GOT3 (cell line): ENCODE measurements around the gene PLA2G2D.
"Not testable (repeated sequence)": the region's sequence is repeated elsewhere in the genome, so short reads cannot be mapped to it uniquely, and the experiment has no call there.

Source experiments
- DNase-seq: peaks from one replicate; lab custom pipeline; 2025; ENCODE audit warnings: mixed read lengths; lab: John Stamatoyannopoulos, UW

The PLA2G2D gene

DNA sequence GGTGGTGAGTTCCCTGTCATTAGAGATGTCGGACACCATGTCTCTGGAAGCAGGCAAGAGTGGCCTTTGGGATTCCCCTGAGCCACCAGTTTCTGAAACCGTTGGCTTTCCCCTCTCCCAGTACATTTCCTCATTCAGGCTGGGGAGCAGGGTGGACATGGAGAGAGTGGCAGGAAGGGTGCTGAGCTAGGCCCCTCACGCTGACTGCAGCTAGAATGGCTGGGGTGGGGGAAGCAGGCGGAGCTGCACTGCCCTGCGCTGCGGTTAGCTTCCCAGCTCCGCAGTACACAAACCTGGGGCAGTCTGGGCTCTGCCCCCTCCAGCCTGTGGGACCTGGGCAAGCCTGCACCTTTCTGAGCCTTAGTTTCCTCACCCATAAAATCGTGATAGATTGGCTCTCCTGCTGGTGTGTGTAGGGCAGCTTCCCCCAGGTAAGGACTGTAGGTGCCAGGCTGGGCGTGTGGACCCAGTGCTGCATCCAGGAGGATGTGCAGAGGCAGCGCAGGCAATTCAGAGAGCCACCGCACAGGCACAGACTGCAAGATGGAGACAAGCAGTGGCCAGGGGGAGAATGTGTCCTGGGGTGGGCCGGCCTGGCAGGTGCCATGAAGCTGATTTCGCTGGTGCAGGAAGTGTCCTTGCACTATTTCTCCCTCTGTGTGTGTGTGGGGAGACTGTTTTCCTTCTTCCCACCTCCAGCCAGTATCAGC is 22.8 kb upstream of the PLA2G2D start:
- no peak for DNase-seq

DNA sequence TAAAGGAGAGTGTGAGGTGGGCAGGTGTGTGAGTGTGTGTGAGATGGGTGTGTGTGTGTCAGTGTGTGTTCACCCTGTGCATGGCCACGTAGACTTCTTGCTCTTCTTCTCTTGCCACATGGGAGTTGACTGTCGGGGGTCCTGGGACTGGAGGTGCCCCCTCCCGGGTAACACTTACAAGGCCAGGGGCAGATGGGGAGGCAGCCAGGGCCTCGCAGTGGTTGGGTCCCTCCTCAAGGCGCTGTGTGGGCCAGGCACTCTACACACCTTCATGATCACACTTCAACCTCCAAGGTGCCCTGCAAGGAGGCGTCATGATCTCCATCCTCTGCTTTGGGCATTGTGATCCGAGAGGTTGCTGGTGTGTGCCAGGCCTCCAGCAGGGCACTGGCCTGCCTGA is 22.1 kb upstream of the PLA2G2D start:
- DNase-seq, result no peak

DNA sequence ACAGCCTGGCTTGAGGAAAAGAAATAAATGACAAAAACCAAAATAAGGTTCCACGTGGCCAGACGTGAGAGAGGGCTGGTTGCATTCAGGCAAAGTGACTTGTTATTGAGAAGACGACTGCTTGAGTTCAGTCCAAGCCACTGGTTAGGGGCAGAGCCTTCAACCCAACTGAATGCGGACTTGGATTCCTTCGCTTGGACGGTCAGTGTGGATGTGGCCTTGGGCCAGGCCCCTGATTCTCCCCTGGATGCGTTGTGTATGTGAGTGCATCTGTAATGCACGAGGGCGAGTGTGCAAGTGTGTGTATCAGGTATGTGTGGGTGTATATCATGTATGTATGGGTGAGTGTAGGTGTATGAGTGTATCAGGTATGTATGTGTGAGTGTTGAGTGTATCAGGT is 21.7 kb upstream of the PLA2G2D start:
- no peak for DNase-seq

DNA sequence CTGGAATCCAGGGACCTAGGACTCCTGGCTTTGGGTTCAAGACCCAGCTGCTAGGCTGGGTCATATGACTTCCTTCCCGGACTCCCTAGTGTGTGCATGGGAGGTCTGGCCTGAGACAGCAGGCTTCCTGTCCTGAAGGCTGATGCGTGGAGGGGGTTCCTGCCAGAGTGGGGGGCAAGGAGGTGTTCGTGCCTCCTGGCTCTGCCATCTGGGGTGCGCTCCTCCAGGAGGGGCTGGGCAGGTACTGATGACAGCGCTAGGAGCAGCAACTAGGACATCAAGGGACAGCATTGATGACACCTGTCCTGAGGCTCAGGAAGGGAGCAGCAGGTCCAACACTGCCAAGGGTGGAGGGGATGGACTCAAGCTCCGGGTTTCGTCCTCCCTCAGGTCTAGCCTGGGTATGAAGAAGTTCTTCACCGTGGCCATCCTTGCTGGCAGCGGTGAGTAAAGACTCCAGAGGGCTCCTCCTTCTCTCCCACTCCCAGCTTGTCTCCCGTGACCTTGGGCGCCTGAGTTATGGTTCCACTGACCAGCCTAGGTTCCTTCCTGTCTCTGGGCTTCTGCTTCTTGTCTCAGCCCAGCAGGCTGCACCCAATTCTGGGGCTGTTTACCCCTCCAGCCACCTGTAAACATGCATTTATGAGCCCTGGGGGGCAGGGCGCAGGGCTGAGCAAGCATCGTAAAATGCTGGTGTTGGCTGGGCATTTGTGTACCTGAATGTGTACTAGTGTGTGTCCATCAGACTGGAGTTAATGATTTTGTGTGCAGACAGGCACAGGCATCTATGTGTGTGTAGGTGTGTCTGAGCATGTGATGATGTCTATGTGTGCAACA is 20.7 kb upstream of the PLA2G2D start:
- no peak for DNase-seq

DNA sequence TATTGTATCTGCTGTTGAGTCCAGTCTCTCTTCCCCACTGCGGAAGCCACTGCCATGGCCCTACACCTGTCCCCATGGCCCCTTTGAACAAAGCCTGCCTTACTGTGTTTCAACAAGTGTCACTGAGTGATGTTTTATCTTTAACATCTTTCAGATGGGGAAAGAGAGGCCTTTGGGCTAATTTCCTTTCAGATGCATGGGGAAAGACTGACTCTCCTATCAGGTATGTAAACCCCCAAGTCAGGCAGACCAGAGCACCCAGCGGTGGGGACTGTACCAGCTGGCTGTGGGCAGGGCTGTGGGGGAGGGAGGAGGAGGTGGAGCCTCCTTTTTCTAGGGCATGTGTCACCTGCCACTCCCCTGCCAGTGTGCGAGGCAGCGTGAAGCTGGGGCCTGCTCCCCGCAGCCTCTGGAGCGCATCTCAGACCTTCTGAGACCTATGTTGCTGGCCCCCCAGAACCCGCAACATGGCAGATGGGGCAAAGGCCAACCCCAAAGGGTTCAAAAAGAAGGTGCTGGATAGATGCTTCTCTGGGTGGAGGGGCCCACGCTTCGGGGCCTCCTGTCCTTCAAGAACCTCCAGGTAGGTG is 19.7 kb upstream of the PLA2G2D start, which contains the start of gene PLA2G2F:
PLA2G2F (plus strand) TSS at position 363 of the 590 bp plus-strand sequence; CDS start at position 468, 105 bp downstream.
- DNase-seq, result no peak

DNA sequence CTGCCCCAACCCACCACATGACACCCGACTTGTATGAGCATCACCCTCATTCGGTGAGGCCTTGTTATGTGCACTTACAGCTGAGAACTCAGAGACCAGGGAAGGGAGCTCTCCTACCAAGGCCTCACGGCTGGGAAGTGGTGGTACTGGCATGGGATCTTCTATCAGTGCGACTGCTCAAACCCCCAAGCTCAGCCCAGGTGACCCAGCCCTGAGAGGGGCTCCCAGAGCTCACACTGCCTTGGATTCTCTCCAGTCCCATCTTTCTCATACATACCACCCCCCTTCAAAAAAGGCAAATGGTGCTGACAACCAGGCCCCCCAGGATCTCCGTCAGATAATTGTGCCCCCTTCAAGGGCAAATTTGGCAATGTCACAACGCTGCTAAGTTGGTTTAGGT is 19.0 kb upstream of the PLA2G2D start:
- DNase-seq, result no peak

DNA sequence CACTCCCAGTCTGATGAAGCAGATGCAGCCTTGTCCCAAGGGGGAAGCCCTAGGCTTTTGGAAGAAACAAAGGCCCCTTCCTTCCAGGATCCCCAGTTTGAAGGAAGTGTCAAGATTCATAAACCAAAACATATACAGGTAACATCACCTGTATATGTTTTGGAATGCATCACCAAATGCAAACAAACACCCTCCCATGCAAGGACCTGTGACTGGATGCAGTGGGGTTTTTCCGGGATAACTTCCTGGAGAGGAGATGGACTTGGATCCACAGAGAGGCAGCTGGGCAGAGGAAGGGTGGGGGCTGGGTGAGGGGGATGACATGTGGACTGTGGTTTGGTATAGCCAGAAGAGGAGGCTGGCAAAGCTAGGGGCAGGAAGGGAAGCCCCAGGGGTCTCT is 18.3 kb upstream of the PLA2G2D start:
- DNase-seq, result no peak

DNA sequence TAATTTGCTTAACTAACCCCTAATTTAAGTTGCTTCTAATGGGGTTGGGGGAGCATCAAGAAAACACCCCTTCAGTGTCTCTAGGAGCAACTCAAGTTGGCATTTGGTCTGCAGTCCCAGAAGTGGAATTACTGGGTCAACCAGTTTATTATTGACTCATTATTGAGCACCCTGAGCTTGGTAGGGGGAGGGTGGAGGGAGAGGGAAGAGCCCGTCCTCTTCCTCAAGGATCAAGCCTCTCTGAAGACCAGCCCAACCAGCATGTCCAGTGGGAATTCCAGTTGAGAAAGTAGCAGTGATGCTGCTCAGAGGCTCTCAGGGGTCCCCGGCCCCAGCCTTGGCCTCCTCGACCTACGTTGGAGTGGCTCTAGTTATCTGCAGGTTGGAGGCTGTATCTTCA is 17.7 kb upstream of the PLA2G2D start:
- DNase-seq, result no peak

DNA sequence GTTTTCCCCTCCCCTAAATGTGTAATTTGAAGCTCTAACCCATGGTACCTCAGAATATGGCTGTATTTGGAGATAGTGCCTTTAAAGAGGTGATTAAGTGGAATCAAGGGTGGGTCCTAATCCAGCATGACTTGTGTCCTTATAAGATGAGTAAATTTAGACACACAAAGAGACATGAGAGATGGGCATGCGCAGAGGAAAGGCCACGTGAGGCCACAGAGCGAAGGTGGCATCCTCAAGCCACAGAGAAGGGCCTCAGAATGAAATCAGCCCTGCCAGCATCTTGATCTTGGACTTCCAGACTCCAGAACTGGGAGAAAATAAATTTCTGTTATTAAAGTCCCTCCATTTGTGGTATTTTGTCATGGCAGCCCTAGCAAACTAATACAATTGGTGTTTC is 16.9 kb upstream of the PLA2G2D start:
- no peak for DNase-seq

DNA sequence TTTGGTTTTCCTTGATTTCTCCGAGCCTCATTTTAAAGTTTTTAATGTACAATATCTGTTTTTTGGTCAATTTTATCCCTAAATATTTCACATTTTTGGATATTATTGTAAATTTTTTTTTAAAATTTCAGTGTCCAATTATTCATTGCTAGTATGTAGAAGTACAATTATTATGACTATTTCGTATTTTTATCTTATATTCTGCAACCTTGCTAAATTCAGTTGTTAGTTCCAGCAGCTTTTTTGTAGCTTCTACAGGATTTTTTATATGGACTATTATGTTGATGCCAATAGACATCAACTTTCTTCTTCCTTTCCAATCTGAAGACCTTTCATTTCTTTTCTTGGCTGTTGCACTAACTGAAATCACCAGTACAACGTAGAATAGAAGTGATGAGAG is 15.7 kb upstream of the PLA2G2D start:
- DNase-seq, result no peak

DNA sequence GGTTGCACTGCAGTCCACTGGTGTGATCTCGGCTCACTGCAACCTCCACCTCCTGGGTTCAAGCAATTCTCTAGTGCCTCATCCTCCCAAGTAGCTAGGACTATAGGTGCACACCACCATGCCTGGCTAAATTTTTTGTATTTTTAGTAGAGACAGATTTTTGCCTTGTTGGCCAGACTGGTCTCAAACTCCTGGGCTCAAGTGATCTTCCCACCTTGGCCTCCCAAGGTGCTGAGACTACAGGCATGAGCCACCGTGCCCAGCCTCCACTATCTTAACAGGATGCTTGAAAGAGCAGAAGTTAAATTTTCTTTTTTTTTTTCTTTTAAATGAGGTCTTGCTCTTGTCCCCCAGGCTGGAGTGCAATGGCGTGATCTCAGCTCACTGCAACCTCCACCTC is 11.2 kb upstream of the PLA2G2D start:
- not testable (repeated sequence) for DNase-seq

DNA sequence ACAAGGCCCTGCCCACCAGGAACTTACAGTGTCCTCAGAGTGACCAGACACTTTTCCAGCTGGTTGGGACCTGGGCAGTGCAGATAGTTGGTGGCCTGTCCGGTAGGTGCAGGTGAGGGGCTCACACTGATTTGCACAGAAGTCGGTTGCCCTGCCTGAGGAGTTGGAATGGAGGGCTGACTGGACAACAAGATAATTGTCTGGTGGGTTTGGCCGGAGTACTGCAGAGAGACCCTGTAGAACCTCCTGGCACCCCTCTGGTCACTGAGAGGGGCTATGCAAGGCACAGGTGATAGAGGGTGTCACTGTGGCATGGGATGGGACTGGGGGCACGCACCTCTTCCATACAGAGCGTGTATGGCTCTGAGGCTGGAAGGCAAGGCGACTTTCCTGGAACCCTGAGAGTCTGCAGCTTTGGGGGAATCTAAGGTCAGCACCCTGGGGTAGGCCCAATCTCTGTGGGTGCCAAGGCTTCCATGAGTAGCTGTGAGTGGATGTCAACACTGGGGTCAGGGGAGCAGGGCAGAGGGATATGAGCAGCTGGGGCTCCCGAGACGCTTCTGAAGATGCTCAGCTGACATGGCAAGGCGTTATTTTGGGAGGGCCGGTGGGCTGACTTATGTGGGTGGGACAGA is 7.6 kb upstream of the PLA2G2D start:
- no peak for DNase-seq

DNA sequence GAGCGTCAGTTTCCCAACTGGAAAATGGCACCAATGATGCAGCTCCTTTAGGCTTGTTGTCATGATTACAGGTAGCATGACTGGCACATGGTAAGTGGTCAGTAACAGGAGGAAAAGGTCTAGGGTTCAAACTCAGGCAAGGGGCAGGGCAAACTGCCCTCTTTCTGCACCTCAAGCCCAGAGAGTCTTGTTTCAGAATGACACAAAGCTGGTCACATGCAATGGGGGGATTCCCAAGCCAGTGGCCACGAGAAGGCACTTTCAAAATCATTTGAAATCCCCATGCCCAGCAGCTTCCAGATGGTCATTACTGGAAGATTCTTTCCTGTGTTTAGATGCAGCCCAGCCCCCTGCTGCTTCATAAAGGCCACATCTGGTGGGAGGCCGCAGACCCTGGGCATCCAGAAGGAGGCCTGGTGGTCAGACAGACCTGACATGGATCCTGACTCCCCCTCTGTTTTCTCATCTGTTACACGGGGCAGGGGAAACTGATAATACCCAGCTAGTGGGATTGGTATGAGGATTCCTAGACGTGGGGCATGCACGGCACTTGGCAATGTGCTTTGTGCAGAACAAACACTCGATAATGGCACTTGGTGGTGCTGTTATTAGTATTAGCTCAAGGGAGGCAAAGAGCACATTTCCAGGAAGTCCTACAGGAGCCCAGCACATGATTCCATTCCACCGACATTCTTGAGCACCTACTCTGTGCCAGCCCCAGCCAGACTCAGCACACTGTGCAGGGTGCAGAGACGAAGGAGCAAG is 6.9 kb upstream of the PLA2G2D start:
- DNase-seq, result no peak

DNA sequence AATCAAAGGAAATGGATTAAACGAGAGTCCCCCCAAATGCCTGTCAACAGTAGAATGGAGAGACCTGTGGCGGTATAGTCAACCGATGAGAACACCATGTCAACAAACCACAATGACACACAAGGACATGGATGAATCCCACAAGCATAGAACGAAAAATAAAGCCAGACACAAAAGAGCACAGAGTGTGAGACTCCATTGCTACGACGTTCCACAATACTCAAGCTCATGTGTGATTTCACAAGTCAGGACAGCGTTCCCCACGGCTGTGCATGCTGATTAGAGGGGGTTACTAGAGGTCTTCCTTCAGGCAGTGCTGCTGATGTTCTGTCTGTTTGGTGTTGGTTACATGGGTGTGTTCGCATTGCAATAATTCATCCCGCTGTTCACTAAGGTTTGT is 5.8 kb upstream of the PLA2G2D start:
- no peak for DNase-seq

DNA sequence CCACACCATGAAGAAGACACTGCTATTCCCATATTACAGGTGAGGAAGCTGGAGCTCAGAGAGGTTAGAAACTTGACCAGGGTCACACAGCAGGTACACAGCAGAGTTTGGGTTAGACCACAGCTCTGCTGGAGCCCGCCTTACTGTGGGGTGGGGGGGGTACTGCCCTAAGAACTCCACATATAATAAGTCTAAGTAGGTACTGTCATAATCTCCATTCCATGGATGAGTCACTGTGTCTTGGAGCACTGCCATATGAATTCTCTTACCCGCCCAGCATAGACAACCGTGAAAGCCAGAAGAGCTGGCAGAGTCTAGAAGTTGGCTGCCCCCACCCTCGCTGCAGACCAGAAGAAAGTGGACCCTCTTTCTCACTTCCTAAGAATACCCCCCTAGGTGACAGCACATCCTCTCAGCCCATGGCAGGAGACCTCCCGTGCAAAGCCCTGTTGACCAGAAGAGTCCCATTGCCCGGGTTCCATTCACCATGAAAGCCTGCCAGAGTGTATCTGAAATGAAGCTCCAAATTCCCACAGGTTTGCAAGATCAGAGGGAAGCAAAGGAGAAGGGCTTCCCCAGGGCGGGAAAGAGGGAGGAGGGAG is 5.2 kb upstream of the PLA2G2D start:
- DNase-seq, result no peak

DNA sequence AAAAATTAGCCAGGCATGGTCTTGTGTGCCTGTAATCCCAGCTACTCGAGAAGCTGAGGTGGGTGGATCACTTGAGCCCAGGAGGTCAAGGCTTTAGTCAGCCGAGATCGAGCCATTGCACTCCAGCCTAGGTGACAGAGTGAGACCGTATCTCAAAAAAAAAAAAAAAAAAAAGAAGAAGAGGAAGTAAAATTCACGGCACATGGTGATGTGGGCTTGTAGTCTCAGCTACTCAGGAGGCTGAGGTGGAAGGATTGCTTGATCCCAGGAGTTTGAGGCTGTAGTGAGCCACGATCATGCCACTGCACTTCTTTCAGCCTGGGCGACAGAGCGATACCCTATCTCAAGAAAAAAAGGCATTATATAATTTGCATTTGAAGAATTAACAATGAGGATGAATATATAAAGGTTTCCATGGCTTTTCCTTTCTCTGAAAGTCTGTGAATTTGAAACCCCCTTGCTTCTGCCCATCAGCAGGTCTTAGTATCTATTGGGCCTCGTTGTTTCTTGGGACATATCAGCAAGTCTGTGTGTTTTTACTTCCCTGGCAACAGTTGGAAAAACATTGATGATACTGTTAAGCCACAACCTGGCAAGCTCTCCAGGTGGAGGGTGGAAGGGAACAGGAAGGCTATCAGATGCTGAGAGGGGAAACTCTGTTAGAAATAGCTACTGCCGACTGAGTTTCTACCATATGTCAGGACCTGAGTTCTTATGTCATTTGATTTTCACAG is 4.6 kb upstream of the PLA2G2D start:
- no peak for DNase-seq

DNA sequence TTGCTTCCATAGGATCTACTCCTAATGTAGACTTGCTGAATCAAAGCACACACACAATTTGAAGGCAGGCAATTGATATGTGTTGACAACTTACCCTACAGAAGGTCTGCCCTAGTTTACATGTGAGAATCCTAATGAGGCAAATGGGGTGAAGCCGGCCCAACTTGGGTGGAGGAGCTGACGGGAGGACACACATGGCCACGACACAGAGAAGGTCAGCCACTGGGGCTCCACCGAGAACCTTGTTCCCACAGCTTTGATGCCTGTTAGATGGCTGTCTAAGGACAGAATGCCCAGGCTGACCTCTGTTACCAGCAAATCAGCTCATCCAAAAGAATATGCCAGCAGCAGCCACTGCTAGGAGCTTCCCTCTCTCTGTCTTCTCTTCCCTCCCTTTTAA is 1.5 kb upstream of the PLA2G2D start:
- DNase-seq, result no peak

DNA sequence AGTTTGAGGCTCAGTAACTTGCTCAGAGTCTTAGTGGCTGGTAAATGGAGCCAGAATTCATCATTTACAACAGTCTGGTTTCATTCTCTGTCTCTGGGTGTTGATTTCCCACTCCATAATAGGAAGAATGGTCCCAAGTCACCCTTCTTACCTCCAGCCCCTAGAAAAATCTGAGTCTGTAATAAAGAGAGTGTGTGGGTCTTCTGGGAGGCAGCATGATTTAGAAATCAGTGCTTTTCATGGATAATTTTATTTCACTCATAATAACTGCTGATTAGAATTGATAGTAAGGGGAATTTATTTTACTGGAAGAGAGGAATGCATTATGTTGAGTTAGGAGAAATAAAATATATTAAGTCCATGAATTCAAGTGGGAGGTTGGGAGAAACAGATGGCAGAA is 2.1 kb downstream of the PLA2G2D start:
- no peak for DNase-seq

DNA sequence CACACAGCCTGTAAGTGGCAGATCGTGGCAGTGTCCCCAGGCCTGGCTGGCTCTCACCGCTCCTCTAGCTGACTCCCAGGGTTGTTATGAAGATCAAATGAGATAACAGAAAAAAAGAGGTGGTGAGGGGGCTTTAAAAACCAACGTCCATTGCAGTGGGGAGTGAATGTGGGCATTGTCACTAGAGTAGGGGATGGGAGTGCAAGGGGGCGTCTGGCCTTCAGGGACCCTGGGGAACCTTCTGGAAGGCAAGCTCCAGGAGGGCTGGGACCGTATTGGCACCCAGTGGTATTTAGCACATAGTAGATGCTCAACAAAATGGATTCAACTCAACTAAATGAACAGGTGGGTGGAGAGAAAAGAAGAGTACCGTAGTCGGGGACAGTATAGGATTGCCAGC is 3.4 kb downstream of the PLA2G2D start:
- no peak for DNase-seq

DNA sequence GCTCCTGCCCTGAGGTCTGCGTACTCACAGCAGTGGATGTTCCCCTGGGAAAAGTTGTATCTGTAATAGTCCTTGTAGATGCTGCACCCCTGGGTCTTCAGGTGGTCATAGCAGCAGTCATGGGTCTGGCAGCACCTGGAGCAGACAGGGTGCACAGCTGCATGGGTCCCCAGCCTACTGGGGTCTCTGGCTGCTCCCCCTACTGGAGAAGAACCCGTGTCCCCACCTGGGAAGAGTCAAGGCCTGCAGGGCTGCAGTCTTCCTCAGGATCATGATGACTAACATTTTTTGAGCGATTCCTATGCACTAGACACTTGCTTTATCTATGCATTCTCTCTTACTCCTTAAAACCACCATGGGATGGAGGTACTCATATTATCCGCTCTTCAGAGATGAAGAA is 3.9 kb downstream of the PLA2G2D start:
- no peak for DNase-seq
